ENCODE results near the gene MTUS2. TPM values are rescaled to one million over a fixed set of nuclear protein-coding genes. Genes with fewer than 3 reads are reported as not detected.

The MTUS2 gene
- total RNA-seq, 1 donor from 2014 or later: 0.41 TPM

- no peak overlapping the region for H3K27ac ChIP-seq
- peak; percentile 16 for ATAC-seq
- TF ChIP-seq CTCF (IDR thresholded peaks at IDR 0.05): no peak
- no peak for DNase-seq
- H3K9me3 ChIP-seq: no peaks in the 10 kb centered on the region
- no peaks in the 10 kb centered on the region for H3K27me3 ChIP-seq
- intact Hi-C loops (cut with DNase I): no loop called here
- H3K4me1 ChIP-seq: no peaks in the 10 kb centered on the region
- no peak overlapping the region for H3K4me3 ChIP-seq
- no peaks in the 10 kb centered on the region for H3K36me3 ChIP-seq
These were observed 38.9 kb downstream of the MTUS2 start for GRCh38 chr13:28859069-28859468.

GRCh38 chr13:28859717-28860116, 39.6 kb downstream of the MTUS2 start:
- no peaks in the 10 kb centered on the region for H3K4me1 ChIP-seq
- no peak for TF ChIP-seq CTCF (IDR thresholded peaks at IDR 0.05)
- DNase-seq (no peak), ATAC-seq (no peak)
- intact Hi-C loops (cut with DNase I): no loop called here
- no peaks in the 10 kb centered on the region for H3K27me3 ChIP-seq
- H3K4me3 ChIP-seq: no peak overlapping the region
- H3K27ac ChIP-seq: no peak overlapping the region
- no peaks in the 10 kb centered on the region for H3K36me3 ChIP-seq
- no peaks in the 10 kb centered on the region for H3K9me3 ChIP-seq

GRCh38 chr13:28864544-28864943, 44.4 kb downstream of the MTUS2 start:
- H3K36me3 ChIP-seq: no peaks in the 10 kb centered on the region
- no peak for DNase-seq
- H3K27me3 ChIP-seq: peaks cover 10% of the 10 kb centered on the region
- no peak for TF ChIP-seq CTCF (IDR thresholded peaks at IDR 0.05)
- H3K27ac ChIP-seq: no peak overlapping the region
- ATAC-seq: no peak
- no peaks in the 10 kb centered on the region for H3K4me1 ChIP-seq
- no peaks in the 10 kb centered on the region for H3K9me3 ChIP-seq
- intact Hi-C loops (cut with DNase I): no loop called here
- no peak overlapping the region for H3K4me3 ChIP-seq

GRCh38 chr13:28865149-28865744, 45.1 kb downstream of the MTUS2 start:
- DNase-seq: no peak
- intact Hi-C loops (cut with DNase I): no loop called here
- TF ChIP-seq CTCF (IDR thresholded peaks at IDR 0.05): no peak
- no peak for ATAC-seq
- H3K9me3 ChIP-seq: no peaks in the 10 kb centered on the region
- no peak overlapping the region for H3K27ac ChIP-seq
- H3K36me3 ChIP-seq: no peaks in the 10 kb centered on the region
- peaks cover 10% of the 10 kb centered on the region for H3K27me3 ChIP-seq
- H3K4me3 ChIP-seq: no peak overlapping the region
- no peaks in the 10 kb centered on the region for H3K4me1 ChIP-seq

GRCh38 chr13:28865951-28866350, 45.8 kb downstream of the MTUS2 start:
- intact Hi-C loops (cut with DNase I): no loop called here
- Histone ChIP-seq H3K27me3 (peaks cover 10% of the 10 kb centered on the region), H3K27ac (no peak overlapping the region), H3K4me3 (no peak overlapping the region), H3K4me1 (no peaks in the 10 kb centered on the region), H3K9me3 (no peaks in the 10 kb centered on the region), H3K36me3 (no peaks in the 10 kb centered on the region)
- DNase-seq (no peak), ATAC-seq (no peak)
- TF ChIP-seq CTCF (IDR thresholded peaks at IDR 0.05): no peak

- ATAC-seq: no peak
- Histone ChIP-seq H3K36me3 (no peaks in the 10 kb centered on the region), H3K4me1 (no peaks in the 10 kb centered on the region), H3K27ac (no peak overlapping the region), H3K4me3 (no peak overlapping the region), H3K27me3 (peaks cover 10% of the 10 kb centered on the region), H3K9me3 (no peaks in the 10 kb centered on the region)
- TF ChIP-seq CTCF (IDR thresholded peaks at IDR 0.05): no peak
- DNase-seq: no peak
- intact Hi-C loops (cut with DNase I): no loop called here
These were observed 46.8 kb downstream of the MTUS2 start for GRCh38 chr13:28866932-28867331.
